ENCODE measurements around the gene NAA20. TPM values are rescaled to one million over a fixed set of nuclear protein-coding genes. Genes with fewer than 3 reads are reported as not detected.

Gene NAA20
- total and polyA plus RNA-seq, 2 donors (not counting 1 experiment from before 2014, with no cell fraction given): 20.3 to 27.1 TPM

DNA sequence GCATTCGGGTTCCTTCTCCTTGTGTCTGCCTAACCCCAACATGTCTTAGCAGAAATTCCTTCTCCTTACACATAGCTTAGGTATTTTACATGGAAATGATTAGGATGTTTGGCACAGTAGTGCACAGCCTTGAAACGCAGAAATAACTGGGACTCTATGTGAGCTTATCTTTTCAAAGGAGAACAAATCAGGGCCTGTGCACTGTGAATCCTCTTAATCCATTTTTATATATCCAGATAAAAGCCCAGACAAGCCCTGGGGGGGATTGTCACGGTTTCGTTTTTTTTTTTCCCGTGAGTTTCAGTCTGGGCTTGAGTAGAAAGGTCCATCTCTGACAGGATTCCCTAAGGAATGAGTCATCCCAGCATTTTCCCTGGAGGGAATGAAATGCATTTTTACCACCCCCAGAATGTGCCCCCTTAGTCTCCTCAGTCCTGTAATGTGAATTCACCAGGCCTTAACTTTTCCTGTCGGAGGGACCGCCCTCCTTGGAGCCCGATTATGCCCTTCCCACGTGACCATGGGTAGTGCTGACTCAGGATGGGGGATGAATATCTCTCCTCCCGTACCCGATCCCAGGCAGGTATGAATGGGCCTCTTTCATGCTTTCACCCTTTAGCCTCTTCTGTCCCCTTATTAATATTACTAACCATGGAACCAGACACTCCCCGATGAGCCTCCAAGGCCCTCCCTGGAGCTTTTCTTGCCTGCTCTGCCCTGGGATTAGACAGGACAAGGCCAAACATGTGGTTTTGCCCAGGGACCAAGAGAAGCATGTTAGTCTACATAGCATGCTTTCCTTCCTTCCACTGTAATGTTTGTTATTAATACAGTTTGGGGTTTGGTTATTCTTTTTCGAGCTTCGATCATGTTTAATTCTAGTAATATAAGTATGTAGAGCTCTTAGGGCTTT lies 23.9 kb upstream of the NAA20 start:
- no peaks in the 10 kb centered on the region for H3K79me2 ChIP-seq (ENCODE audit: control insufficient read depth, insufficient read depth, low read length)
- ATAC-seq (ENCODE audit: low read depth) (no peak), DNase-seq (no peak)
- ChIA-PET POLR2A (no interaction called here), CTCF (interaction anchor here (0.7 to 8.1 kb wide), 17 partner anchors 7 to 304 kb away, joined by 3 to 87 read pairs (median 4); no protein-coding TSS in a partner anchor)
- H3K27ac ChIP-seq (ENCODE audit: low read length in 2 of 2): no peak overlapping the region
- Mint-ChIP-seq H3K27ac (no peak overlapping the region), H3K4me1 (no peaks in the 10 kb centered on the region), H3K4me3 (no peak overlapping the region), H3K9me3 (ENCODE audit: insufficient read depth) (no peaks in the 10 kb centered on the region), H3K27me3 (peaks cover 12% of the 10 kb centered on the region)
- no peaks in the 10 kb centered on the region for H3K4me1 ChIP-seq (ENCODE audit: control insufficient read depth in 2 of 2, insufficient read depth in 2 of 2, low read length in 2 of 2)
- H4K20me1 ChIP-seq (ENCODE audit: control insufficient read depth, insufficient read depth, low read length, poor library complexity, severe bottlenecking): no peaks in the 10 kb centered on the region
- H3K9me3 ChIP-seq (ENCODE audit: control extremely low read depth in 1 of 3, control insufficient read depth in 2 of 3, insufficient read depth in 1 of 3, low read length in 2 of 3): no peaks in the 10 kb centered on the region
- H3K27me3 ChIP-seq (replicated peaks in 1 of 4; ENCODE audit: control extremely low read depth in 1 of 4, control insufficient read depth in 3 of 4, insufficient read depth in 4 of 4, low read length in 3 of 4): no peaks in the 10 kb centered on the region
- TF ChIP-seq, protein P1, sequence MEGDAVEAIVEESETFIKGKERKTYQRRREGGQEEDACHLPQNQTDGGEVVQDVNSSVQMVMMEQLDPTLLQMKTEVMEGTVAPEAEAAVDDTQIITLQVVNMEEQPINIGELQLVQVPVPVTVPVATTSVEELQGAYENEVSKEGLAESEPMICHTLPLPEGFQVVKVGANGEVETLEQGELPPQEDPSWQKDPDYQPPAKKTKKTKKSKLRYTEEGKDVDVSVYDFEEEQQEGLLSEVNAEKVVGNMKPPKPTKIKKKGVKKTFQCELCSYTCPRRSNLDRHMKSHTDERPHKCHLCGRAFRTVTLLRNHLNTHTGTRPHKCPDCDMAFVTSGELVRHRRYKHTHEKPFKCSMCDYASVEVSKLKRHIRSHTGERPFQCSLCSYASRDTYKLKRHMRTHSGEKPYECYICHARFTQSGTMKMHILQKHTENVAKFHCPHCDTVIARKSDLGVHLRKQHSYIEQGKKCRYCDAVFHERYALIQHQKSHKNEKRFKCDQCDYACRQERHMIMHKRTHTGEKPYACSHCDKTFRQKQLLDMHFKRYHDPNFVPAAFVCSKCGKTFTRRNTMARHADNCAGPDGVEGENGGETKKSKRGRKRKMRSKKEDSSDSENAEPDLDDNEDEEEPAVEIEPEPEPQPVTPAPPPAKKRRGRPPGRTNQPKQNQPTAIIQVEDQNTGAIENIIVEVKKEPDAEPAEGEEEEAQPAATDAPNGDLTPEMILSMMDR (IDR thresholded peaks at IDR 0.05): no peak
- TF ChIP-seq EZH2 (IDR thresholded peaks at IDR 0.05; ENCODE audit: borderline replicate concordance, insufficient read depth, low read depth, low read length, poor library complexity, severe bottlenecking): no peak
- intact Hi-C loops (cut with micrococcal nuclease): no loop called here
- H3K36me3 ChIP-seq (replicated peaks in 1 of 2; ENCODE audit: control extremely low read depth in 1 of 2, control insufficient read depth in 1 of 2, extremely low read depth in 1 of 2, insufficient read depth in 2 of 2, low read length in 1 of 2): no peaks in the 10 kb centered on the region
- no peak overlapping the region for H3K4me3 ChIP-seq (ENCODE audit: control extremely low read depth in 1 of 5, extremely low read depth in 1 of 5, insufficient read depth in 1 of 5, low read depth in 2 of 5, low read length in 4 of 5)
- 96% methylated on average over 9 of the region's 14 CpGs for WGBS (ENCODE audit: insufficient coverage)
- no peak overlapping the region for H3K9ac ChIP-seq (ENCODE audit: low read length)
- H2AFZ ChIP-seq (ENCODE audit: insufficient read depth, low read depth, low read length, poor library complexity, severe bottlenecking): no peak overlapping the region
- H3K4me2 ChIP-seq (replicated peaks; ENCODE audit: low read depth, low read length, poor library complexity, severe bottlenecking): no peak overlapping the region
